Endodermal cell (in vitro differentiated cells): ENCODE data around the gene THSD8. TPM values are rescaled to one million over a fixed set of nuclear protein-coding genes. Genes with fewer than 3 reads are reported as not detected.
"Not testable (repeated sequence)": the region's sequence is repeated elsewhere in the genome, so short reads cannot be mapped to it uniquely, and the experiment has no call there.

Source experiments
- DNase-seq: peaks from one replicate; pipeline ENCODE4 v3.0.0-alpha.2; 2017
- H3K27ac ChIP-seq: 2 replicates; pipeline ENCODE4 v1.5.1; 2013; ENCODE audit warnings: mild to moderate bottlenecking, low read depth, low read length, moderate library complexity
- H3K27me3 ChIP-seq: 2 replicates; pipeline ENCODE4 v1.6.1; 2013; ENCODE audit warnings: mild to moderate bottlenecking, low read length, moderate library complexity; ENCODE audit not compliant: insufficient read depth, control insufficient read depth, poor library complexity, severe bottlenecking
- H3K36me3 ChIP-seq: 2 replicates; pipeline ENCODE4 v1.7.0; 2013; ENCODE audit warnings: mild to moderate bottlenecking, low read length, moderate library complexity; ENCODE audit not compliant: control insufficient read depth, insufficient read depth
- H3K4me1 ChIP-seq: one replicate; pipeline ENCODE4 v1.7.0; 2013; ENCODE audit warnings: low read length; ENCODE audit not compliant: control insufficient read depth, insufficient read depth
- H3K4me3 ChIP-seq: 2 replicates; pipeline ENCODE4 v1.5.1; 2013; ENCODE audit warnings: mild to moderate bottlenecking, low read length, moderate library complexity
- H3K9ac ChIP-seq: 2 replicates; pipeline ENCODE4 v1.6.1; 2013; ENCODE audit warnings: mild to moderate bottlenecking, low read length, moderate library complexity; ENCODE audit not compliant: poor library complexity, severe bottlenecking; ENCODE audit errors: extremely low read depth
- H3K9me3 ChIP-seq: 2 replicates; pipeline ENCODE4 v1.6.1; 2013; ENCODE audit warnings: mild to moderate bottlenecking, low read length, moderate library complexity; ENCODE audit not compliant: control insufficient read depth
- H3K27ac Mint-ChIP-seq: 2 replicates; pipeline ENCODE4 v1.8.0; 2020; ENCODE audit warnings: mixed read lengths
- H3K27me3 Mint-ChIP-seq: 2 replicates; pipeline ENCODE4 v1.8.0; 2021; ENCODE audit warnings: mild to moderate bottlenecking, mixed read lengths; ENCODE audit not compliant: insufficient read depth
- H3K36me3 Mint-ChIP-seq: 2 replicates; pipeline ENCODE4 v1.8.0; 2020; ENCODE audit warnings: low read depth, mixed read lengths
- H3K4me1 Mint-ChIP-seq: 2 replicates; pipeline ENCODE4 v1.8.0; 2020; ENCODE audit warnings: mixed read lengths
- H3K4me3 Mint-ChIP-seq: 2 replicates; pipeline ENCODE4 v1.8.0; 2020; ENCODE audit warnings: mild to moderate bottlenecking, moderate library complexity, mixed read lengths
- H3K9me3 Mint-ChIP-seq: 2 replicates; pipeline ENCODE4 v1.8.0; 2020; ENCODE audit warnings: mild to moderate bottlenecking, mixed read lengths
- WGBS, 2 experiments: methylation state at CpG; one replicate each; pipeline versions ENCODE4 v1.1.5 to v1.1.7; 2013; ENCODE audit warnings: missing lambda C conversion rate in 2 of 2, mixed read lengths in 1 of 2; ENCODE audit not compliant: insufficient coverage in 1 of 2, insufficient read length in 1 of 2; 5-methylcytosine and 5-hydroxymethylcytosine counted together
- total RNA-seq, 2 donors: library from RNA; stranded (reverse); fragmentation: NEBNext Ultra II Directional in 1 of 2; extraction: Animal tissue kit (Norgen Biotek cat#: 25700) in 1 of 2; gene quantifications; 2 replicates in 1 of 2; 3 replicates in 1 of 2; pipeline ENCODE4 v1.2.1, GENCODE V29; 2021
- TF ChIP-seq, protein P1 (sequence below): fragments of 200-600 bp; sonication (generic); conservative IDR thresholded peaks from 2 replicates; pipeline ENCODE4 v1.5.0; 2021; ENCODE audit warnings: antibody characterized with exemption, mild to moderate bottlenecking

THSD8 gene
- total RNA-seq, 2 donors from 2014 or later = 34.4 to 57.4 TPM

DNA sequence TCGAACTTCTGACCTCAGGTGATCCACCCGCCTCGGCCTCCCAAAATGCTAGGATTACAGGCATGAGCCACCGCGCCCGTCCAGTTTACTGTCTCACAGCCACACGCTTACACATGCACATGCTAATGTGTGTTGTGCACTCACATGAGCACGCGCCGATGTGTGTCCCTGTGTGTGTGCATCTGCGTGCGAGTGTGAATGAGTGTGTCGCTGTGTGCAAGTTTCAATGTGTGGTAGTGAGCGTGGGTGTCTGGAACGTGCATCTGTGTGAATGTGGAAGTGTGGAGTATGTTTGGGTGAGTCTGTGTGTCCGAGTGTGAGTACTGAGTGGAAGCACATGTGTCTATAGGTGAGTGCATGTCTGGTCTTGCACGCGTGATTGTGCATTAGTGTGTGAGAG is 40.6 kb downstream of the THSD8 start:
- TF ChIP-seq, protein P1, sequence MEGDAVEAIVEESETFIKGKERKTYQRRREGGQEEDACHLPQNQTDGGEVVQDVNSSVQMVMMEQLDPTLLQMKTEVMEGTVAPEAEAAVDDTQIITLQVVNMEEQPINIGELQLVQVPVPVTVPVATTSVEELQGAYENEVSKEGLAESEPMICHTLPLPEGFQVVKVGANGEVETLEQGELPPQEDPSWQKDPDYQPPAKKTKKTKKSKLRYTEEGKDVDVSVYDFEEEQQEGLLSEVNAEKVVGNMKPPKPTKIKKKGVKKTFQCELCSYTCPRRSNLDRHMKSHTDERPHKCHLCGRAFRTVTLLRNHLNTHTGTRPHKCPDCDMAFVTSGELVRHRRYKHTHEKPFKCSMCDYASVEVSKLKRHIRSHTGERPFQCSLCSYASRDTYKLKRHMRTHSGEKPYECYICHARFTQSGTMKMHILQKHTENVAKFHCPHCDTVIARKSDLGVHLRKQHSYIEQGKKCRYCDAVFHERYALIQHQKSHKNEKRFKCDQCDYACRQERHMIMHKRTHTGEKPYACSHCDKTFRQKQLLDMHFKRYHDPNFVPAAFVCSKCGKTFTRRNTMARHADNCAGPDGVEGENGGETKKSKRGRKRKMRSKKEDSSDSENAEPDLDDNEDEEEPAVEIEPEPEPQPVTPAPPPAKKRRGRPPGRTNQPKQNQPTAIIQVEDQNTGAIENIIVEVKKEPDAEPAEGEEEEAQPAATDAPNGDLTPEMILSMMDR = no peak
- no peak overlapping the region for H3K27ac ChIP-seq
- H3K9ac ChIP-seq = no peak overlapping the region
- no peak for DNase-seq
- H3K36me3 ChIP-seq = no peaks in the 10 kb centered on the region
- H3K9me3 Mint-ChIP-seq = no peaks in the 10 kb centered on the region
- peaks cover 55% of the 10 kb centered on the region for H3K27me3 Mint-ChIP-seq
- no peaks in the 10 kb centered on the region for H3K4me1 ChIP-seq
- WGBS, 2 experiments = 93 to 99% methylated on average over 13 to 18 of the region's 18 CpGs
- no peaks in the 10 kb centered on the region for H3K9me3 ChIP-seq
- peaks cover 19% of the 10 kb centered on the region for H3K27me3 ChIP-seq
- no peaks in the 10 kb centered on the region for H3K36me3 Mint-ChIP-seq
- H3K4me1 Mint-ChIP-seq = no peaks in the 10 kb centered on the region
- no peak overlapping the region for H3K27ac Mint-ChIP-seq
- no peak overlapping the region for H3K4me3 ChIP-seq
- no peak overlapping the region for H3K4me3 Mint-ChIP-seq

DNA sequence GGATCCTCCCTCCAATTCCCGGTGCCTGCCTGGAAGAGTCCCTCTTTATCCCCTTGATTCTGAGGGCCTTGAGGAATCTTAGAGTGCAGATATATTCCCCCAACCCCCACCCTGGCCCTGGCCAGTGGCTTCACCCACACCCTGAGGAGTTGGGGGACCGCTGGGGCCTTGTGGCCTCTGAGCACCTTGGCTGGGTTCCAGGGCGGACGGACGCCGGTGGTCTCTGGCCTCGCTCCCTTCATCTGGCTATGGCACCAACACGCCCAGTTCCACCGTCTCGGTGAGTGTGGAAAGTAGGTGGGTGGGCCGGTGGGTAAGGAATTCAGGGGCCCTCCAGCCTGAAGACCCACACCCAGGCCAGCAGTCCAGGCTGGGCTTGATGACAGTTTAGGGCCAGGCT is 41.5 kb downstream of the THSD8 start:
- Mint-ChIP-seq H3K27ac (no peak overlapping the region), H3K4me3 (no peak overlapping the region), H3K4me1 (no peaks in the 10 kb centered on the region), H3K36me3 (no peaks in the 10 kb centered on the region), H3K27me3 (peaks cover 57% of the 10 kb centered on the region), H3K9me3 (no peaks in the 10 kb centered on the region)
- Histone ChIP-seq H3K27ac (no peak overlapping the region), H3K36me3 (no peaks in the 10 kb centered on the region), H3K27me3 (peaks cover 17% of the 10 kb centered on the region), H3K4me3 (no peak overlapping the region), H3K4me1 (no peaks in the 10 kb centered on the region), H3K9me3 (no peaks in the 10 kb centered on the region), H3K9ac (no peak overlapping the region)
- 96 to 97% methylated on average over 9 to 11 of the region's 11 CpGs for WGBS, 2 experiments
- no peak for DNase-seq
- TF ChIP-seq, protein P1 = no peak

DNA sequence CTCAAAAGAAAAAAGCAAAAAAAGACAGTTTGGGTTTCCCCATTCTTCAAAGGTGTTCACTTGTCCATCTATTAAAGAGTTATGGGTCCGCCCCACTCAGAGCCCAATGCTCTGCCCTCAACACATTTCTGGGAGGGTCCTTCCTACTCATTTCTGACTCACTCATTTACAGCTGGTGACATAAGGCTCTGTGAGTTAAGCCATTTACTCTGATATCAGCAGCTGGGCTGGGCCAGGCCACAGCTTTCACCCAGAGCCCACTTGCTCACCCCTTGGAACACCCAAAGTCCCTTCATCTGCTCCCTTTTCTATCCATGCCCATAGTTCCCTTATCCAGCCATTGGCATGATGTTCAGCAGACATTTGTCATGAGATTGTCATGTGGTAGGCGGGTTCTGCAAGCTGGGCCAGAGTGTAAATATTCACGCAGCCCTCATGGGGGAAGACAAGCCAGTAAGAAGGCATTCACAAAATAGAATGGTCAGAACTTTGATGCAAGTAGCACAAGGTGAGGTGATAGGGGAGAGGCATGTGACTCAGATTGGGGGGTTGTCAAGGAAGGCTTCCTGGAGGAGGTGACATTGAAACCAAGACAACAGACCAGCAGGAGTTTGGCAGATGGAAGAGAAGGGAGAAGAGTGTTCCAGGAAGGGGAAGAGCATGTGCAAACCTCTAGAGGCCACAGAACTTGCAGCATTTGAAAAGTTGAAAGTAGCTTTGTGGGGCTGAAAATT is 42.3 kb downstream of the THSD8 start:
- 86 to 93% methylated on average over 3 of the region's 3 CpGs for WGBS, 2 experiments
- Mint-ChIP-seq H3K4me3 (no peak overlapping the region), H3K4me1 (no peaks in the 10 kb centered on the region), H3K9me3 (no peaks in the 10 kb centered on the region), H3K27ac (no peak overlapping the region), H3K27me3 (peaks cover 54% of the 10 kb centered on the region), H3K36me3 (no peaks in the 10 kb centered on the region)
- Histone ChIP-seq H3K4me3 (no peak overlapping the region), H3K36me3 (no peaks in the 10 kb centered on the region), H3K4me1 (no peaks in the 10 kb centered on the region), H3K9me3 (no peaks in the 10 kb centered on the region), H3K27me3 (peaks cover 12% of the 10 kb centered on the region), H3K27ac (no peak overlapping the region), H3K9ac (no peak overlapping the region)
- TF ChIP-seq, protein P1 = no peak
- no peak for DNase-seq

DNA sequence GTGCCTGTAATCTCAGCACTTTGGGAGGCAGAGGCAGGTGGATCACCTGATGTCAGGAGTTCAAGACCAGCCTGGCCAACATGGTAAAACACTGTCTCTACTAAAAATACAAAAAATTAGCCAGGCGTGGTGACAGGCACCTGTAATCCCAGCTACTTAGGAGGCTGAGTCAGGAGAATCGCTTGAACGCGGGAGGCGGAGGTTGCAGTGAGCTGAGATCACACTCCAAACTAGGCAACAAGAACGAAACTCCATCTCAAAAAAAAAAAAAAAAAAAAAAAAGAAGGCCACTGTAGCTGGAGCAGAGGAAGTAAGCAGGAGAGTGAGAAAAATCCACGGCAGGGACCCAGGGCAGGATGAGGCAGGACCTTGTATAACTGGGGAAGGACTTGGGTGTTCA is 44.7 kb downstream of the THSD8 start:
- not testable (repeated sequence) for DNase-seq, H3K9me3 Mint-ChIP-seq, H3K27ac Mint-ChIP-seq, H3K9me3 ChIP-seq, H3K36me3 Mint-ChIP-seq, H3K4me3 ChIP-seq, H3K4me1 Mint-ChIP-seq, H3K27ac ChIP-seq, H3K4me1 ChIP-seq, H3K9ac ChIP-seq, H3K27me3 ChIP-seq, H3K36me3 ChIP-seq, H3K4me3 Mint-ChIP-seq
- WGBS, 2 experiments = 92% methylated on average over 7 of the region's 7 CpGs; no CpG with 5 or more reads in 1 of the 2 experiments
- H3K27me3 Mint-ChIP-seq = peaks cover 36% of the 10 kb centered on the region
